Measurements from ENCODE around the gene TMEM192.

- peak in 2 of 3 experiments; percentile 2 to 17 for TF ChIP-seq CTCF (optimal IDR thresholded peaks at IDR 0.05 in 1 of 3, IDR thresholded peaks at IDR 0.05 in 1 of 3, conservative IDR thresholded peaks at IDR 0.05 in 1 of 3; ENCODE audit: extremely low read depth in 1 of 3, insufficient read depth in 2 of 3, low read length in 3 of 3)
- no peak for TF ChIP-seq EZH2 (IDR thresholded peaks at IDR 0.05; ENCODE audit: low read length)
Observed at GRCh38 chr4:165060938-165061337, 51.7 kb downstream of the TMEM192 start.

Measured in keratinocyte (primary cell).